Mesothelial cell of epicardium (in vitro differentiated cells): Measurements from ENCODE around the gene RAB5B. TPM values are rescaled to one million over a fixed set of nuclear protein-coding genes. Genes with fewer than 3 reads are reported as not detected.

ENCODE experiments used
- DNase-seq, 2 experiments: peaks; one replicate each; pipeline ENCODE4 v3.0.0; 2021; ENCODE audit warnings: low spot score in 2 of 2; ENCODE audit not compliant: unreplicated experiment in 2 of 2
- H3K27ac Mint-ChIP-seq: 2 replicates; pipeline ENCODE4 v1.8.0; 2021; ENCODE audit warnings: mixed read lengths
- H3K27me3 Mint-ChIP-seq: 2 replicates; pipeline ENCODE4 v1.8.0; 2021; ENCODE audit warnings: low read depth, mixed read lengths
- H3K36me3 Mint-ChIP-seq: 2 replicates; pipeline ENCODE4 v1.8.0; 2021; ENCODE audit warnings: mixed read lengths
- H3K4me1 Mint-ChIP-seq: 2 replicates; pipeline ENCODE4 v1.8.0; 2021; ENCODE audit warnings: mixed read lengths
- H3K4me3 Mint-ChIP-seq: 2 replicates; pipeline ENCODE4 v1.8.0; 2021; ENCODE audit warnings: mild to moderate bottlenecking, moderate library complexity, mixed read lengths
- H3K9me3 Mint-ChIP-seq: 2 replicates; pipeline ENCODE4 v1.8.0; 2021; ENCODE audit warnings: mixed read lengths
- CTCF ChIP-seq: fragments of 200-600 bp; sonication (generic); IDR thresholded peaks from one replicate; pipeline ENCODE4 v1.5.0; 2021; ENCODE audit warnings: antibody characterized with exemption; ENCODE audit not compliant: unreplicated experiment
- total RNA-seq: library from RNA; stranded (reverse); gene quantifications from 3 replicates; pipeline ENCODE4 v1.2.1, GENCODE V29; 2021

Gene RAB5B
- total RNA-seq, 1 donor from 2014 or later = 101 TPM

GRCh38 chr12:55927588-55928502 is 46.0 kb upstream of the RAB5B start, which contains the start of gene PYM1:
Gene PYM1 (minus strand): TSS chr12:55927894. CDS start chr12:55927761, 133 bp downstream.
- Mint-ChIP-seq H3K36me3 (no peaks in the 10 kb centered on the region), H3K9me3 (no peaks in the 10 kb centered on the region), H3K27ac (peak within 1 kb of the TSS; percentile 100), H3K4me3 (peak within 1 kb of the TSS; percentile 99), H3K4me1 (peaks cover 51% of the 10 kb centered on the region), H3K27me3 (no peaks in the 10 kb centered on the region)
- DNase-seq = peak; percentile 30 to 63
- TF ChIP-seq CTCF = no peak

GRCh38 chr12:55929306-55929791 is 44.5 kb upstream of the RAB5B start:
- Mint-ChIP-seq H3K27me3 (no peaks in the 10 kb centered on the region), H3K9me3 (no peaks in the 10 kb centered on the region), H3K36me3 (no peaks in the 10 kb centered on the region), H3K4me3 (peak overlapping the region; percentile 41), H3K27ac (peak overlapping the region; percentile 40), H3K4me1 (peaks cover 54% of the 10 kb centered on the region)
- TF ChIP-seq CTCF = no peak
- DNase-seq = no peak

- H3K4me1 Mint-ChIP-seq = peaks cover 43% of the 10 kb centered on the region
- TF ChIP-seq CTCF = peak; percentile 40
- no peaks in the 10 kb centered on the region for H3K36me3 Mint-ChIP-seq
- no peaks in the 10 kb centered on the region for H3K27me3 Mint-ChIP-seq
- H3K4me3 Mint-ChIP-seq = peak within 1 kb of the TSS; percentile 76
- no peaks in the 10 kb centered on the region for H3K9me3 Mint-ChIP-seq
- H3K27ac Mint-ChIP-seq = peak within 1 kb of the TSS; percentile 91
- no peak for DNase-seq
Measured at GRCh38 chr12:55930771-55931316, 43.0 kb upstream of the RAB5B start, which contains the start of gene DGKA. Gene DGKA (plus strand): TSS chr12:55931162. CDS start chr12:55936504, 5,342 bp downstream.

GRCh38 chr12:55931317-55931779 is 42.5 kb upstream of the RAB5B start:
- DNase-seq = no peak
- H3K4me3 Mint-ChIP-seq = peak overlapping the region; percentile 76
- no peak for TF ChIP-seq CTCF
- peak overlapping the region; percentile 91 for H3K27ac Mint-ChIP-seq
- H3K9me3 Mint-ChIP-seq = no peaks in the 10 kb centered on the region
- H3K27me3 Mint-ChIP-seq = no peaks in the 10 kb centered on the region
- peaks cover 38% of the 10 kb centered on the region for H3K4me1 Mint-ChIP-seq
- no peaks in the 10 kb centered on the region for H3K36me3 Mint-ChIP-seq

GRCh38 chr12:55931780-55932550 is 41.9 kb upstream of the RAB5B start:
- Mint-ChIP-seq H3K4me3 (peak overlapping the region; percentile 76), H3K27ac (peak overlapping the region; percentile 91), H3K9me3 (no peaks in the 10 kb centered on the region), H3K36me3 (no peaks in the 10 kb centered on the region), H3K27me3 (no peaks in the 10 kb centered on the region), H3K4me1 (peaks cover 38% of the 10 kb centered on the region)
- no peak for TF ChIP-seq CTCF
- peak; percentile 38 to 59 for DNase-seq
